Mucosa of gallbladder (tissue), 1 donor: ENCODE results near the gene PSAP. TPM values are rescaled to one million over a fixed set of nuclear protein-coding genes. Genes with fewer than 3 reads are reported as not detected.
A peak's percentile ranks its signal among the peaks of the same experiment; 100 is the strongest.
"Not testable (repeated sequence)": the region's sequence is repeated elsewhere in the genome, so short reads cannot be mapped to it uniquely, and the experiment has no call there.

ENCODE experiments used
- DNase-seq: peaks from one replicate; pipeline ENCODE4 v3.0.0-alpha.2; 2020; ENCODE audit warnings: low spot score
- total RNA-seq: library from RNA; stranded (reverse); gene quantifications from one replicate; pipeline ENCODE4 v1.2.1, GENCODE V29; 2021
- donor health status: DM: no; HTN: no; CAD: no.

The PSAP gene
- total RNA-seq, 1 donor from 2014 or later = 1,332 TPM

DNA sequence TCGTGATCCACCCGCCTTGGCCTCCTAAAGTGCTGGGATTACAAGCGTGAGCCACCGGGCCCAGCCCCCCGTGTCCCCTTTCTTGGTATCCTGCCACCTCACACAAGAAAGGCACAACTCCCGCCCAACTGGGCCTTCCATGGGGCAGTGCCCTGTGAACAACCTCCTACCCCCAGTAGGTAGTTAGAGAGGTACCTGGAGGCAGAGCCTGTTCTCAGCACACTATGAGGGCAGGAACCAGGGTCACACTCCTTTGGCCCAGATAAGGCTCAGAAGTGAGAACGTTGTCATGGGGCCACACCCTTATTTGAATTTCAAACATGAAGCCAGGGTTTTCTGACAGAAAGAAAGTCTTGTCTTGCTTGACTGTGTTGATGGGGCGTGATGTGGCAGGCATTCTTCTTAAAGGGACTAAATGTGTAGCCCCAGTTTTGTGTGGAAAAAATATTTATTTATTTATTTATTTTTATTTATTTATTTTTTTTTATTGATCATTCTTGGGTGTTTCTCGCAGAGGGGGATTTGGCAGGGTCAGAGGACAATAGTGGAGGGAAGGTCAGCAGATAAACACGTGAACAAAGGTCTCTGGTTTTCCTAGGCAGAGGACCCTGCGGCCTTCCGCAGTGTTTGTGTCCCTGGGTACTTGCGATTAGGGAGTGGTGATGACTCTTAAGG lies 23.8 kb upstream of the PSAP start:
- not testable (repeated sequence) for DNase-seq

DNA sequence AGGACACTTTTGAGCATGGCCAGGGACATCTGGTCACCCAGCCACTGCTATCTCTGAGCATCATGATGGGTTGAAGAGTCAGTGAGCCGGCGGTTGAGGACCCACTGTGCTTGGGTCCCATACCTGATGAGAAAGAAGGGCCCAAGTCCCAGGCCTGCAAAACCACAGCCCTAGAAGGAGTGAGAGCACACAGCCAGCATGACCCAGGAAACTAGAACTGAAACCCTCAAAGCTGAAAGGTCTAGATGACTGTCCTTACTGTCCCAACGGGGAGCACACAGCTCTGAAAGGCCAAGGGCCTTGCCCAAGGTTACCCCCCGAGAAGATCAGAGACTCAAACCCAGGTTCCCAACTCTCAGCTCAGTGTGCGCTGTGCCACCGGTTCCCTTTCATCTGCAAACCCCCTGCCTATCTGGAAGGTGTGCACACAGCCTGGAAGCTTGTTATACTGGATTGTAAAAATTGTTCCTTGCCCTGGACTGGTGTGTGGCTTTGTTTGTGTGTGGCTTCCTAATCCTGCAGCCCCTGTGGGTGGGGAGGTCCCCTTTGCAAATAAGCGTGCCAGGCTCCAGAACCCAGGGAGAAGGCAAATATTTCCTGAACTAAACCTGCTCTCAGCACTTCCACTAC lies 22.6 kb upstream of the PSAP start:
- no peak for DNase-seq

DNA sequence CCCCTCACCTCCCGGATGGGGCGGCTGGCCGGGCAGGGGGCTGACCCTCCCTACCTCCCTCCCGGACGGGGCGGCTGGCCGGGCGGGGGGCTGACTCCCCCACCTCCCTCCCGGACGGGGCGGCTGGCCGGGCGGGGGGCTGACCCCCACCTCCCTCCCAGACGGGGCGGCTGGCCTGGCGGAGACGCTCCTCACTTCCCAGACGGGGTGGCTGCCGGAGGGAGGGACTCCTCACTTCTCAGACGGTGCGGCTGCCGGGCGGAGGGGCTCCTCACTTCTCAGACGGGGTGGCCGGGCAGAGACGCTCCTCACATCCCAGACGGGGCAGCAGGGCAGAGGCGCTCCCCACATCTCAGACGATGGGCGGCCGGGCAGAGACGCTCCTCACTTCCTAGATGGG lies 18.6 kb upstream of the PSAP start:
- not testable (repeated sequence) for DNase-seq

DNA sequence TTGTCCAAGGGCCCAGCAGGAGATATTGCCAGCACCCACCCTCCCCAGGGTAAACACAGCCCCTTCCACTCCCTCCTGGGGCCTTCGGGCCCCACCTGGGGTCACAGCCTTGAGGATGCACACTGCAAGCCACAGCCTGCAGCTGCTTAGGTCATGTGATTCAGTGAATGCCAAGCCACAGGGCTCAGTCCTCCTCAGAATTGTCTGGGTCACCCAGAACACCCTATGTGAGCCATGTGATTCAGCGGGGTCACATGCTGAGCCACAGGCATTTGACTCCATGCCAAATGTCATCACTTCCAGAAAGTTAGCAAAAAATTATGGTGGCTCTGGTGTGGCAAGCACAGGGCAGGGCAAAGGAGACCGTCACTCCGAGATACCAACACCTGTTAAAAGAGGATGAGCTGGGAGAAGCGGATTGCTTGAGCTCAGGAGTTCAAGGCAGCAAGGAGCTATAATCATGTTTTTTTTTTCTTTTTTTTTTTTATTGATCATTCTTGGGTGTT lies 17.2 kb upstream of the PSAP start:
- peak; percentile 84 for DNase-seq

DNA sequence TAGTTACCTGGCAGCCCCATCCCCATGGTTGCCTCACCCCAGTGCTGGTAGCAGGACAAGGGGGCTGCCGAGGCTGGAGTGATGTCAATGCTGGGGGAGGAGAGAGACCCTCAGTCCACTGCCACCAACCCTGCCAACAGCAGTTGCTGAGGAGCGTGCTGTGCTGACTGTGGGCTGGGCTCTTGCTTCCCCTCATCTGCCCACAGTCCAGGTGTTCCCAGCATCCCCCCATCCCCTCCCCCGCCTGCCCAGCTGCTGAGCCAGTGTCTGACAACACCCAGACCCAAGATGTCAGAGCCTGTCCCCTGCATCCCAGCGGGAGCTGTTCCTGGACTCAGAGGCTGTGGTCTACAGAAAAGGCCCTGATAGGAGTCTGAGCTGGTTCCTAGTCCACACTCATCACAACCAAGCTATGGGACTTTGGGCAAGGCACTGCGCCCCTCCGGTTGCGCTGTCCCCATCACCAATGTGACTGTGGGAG lies 14.6 kb upstream of the PSAP start:
- DNase-seq = no peak

DNA sequence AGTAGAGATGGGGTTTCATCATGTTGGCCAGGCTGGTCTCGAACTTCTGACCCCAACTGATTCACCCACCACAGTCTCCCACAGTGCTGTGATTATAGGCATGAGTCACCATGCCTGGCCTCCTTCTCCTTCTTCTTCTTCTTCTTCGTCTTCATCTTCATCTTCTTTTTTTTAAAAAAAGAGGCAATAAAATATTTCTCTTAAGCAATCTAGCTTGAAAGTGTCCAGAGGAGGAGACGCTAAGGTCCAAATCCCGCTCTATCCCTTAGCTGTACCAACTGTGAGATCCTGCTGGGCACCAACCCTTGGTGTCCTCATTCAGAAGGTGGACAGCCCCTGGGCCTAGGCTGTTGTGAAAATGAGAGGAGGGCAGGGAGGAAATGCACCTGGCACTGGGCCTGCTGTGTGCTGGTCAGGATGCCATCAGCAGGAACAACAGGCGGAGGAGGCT lies 13.9 kb upstream of the PSAP start:
- DNase-seq = no peak

DNA sequence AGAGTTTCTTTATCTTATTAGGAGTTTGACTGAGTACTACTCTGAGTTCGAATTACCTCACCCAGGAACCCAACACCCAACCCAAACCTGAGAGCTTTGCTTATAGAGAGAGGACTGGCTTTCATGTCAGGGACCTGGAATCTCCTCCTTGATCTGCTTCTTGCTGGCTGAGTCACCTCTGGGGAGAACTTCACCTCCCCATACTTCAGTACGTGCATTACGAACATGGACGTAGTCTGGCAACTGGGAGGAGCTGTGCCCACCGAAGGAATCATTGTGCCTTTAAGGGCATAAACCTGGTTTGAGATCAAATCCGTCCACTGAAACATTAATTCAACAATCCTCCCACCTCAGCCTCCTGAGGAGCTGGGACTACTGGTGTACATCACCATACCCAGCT lies 12.2 kb upstream of the PSAP start:
- no peak for DNase-seq

DNA sequence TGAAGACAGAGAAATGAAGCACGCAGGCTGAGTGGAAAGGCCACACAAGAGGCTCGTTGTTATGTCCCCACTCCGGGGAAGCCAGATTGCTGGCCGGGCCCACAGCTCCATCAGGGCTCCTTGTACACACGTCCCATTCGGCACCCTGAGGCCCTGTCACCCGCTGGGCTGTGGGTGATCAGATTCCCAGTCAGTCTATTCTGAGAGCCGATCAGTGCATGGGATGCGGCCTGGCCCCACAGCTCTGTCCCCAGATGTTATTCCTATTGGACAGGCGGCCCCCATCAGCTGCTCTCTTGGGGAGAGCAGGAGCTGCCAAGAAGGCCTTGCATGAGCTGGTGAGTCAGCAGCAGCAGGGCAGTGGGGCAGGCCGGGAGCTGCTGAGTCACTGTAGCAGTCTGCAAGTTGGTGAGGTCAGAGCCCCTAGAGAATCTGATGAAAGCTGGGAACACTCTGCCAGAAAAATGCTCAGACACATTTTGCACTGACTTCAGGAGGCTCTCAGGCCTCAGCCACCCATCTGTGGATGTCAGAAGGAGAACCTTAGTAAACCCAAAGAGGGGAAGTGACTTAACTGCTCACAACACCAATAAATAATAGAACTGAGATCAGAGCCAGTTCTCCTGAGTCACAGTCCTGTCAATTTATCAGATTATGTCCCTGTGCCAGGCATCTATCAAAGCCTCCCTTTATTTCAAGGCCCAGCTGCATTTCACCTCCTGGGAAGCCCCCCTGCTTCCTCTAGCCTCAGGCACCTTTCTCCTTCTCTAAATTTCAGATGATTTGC lies 9.4 kb upstream of the PSAP start:
- peak; percentile 92 for DNase-seq

DNA sequence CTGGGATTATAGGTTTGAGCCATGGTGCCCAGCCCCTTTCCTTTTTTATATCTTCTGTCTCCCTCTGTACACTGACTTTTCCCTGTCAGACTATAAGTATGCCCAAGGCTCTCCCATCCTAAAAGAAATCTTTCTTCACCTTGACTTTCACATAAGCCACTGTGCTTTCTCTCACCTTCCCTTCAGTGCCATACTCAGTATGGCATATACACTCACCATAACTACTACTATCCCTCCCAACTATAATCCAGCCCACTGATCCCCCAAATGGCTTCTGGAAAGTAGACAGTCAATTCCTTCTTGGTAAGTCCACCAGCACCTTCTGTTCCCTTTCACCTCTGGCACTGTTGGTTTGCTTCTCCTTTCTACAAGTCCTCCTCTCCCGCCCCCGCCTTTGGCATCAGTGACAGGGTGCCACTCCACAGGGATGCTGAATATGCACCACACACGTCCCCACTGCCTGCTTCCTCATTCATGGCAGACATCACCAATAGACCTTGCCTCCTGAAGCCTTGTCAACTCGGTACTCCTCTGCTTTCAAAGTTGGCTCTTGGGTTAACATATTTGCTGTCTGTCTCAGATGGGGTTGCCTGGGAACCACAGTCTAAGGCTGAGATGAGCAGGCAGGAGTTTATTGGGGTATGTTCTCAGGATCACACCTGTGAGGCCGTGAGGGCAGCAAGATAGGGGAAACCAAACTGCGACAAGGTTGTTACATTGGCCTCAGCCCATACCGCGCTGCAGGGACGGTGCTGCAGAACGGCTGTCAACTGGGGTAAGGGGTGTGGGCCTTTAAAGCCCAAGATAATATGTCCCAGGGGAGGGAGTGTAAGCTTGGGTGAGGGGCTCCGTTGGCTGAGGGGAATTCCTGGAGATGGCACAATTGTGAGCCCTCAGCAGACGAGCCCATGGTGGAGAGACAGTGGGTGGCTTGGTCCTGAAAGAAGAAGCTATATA lies 7.2 kb upstream of the PSAP start:
- no peak for DNase-seq

DNA sequence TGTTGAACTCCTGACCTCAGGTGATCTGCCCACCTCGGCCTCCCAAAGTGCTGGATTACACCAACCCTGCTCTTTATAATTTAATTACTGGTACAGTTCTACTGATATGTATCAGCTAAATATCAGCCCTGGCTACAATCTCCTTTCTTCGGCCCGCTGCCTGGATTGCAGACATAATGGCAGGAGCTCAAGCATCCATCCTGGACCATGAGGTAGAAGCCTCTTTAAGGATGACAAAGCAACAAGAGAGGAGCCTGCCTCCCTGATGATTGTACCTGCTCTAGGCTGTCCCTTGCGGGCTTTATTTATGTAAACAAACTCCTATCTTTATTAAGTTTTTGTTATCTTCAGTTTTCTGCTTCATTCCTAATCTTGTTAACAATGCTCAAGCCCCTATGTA lies 5.6 kb upstream of the PSAP start:
- DNase-seq = no peak

DNA sequence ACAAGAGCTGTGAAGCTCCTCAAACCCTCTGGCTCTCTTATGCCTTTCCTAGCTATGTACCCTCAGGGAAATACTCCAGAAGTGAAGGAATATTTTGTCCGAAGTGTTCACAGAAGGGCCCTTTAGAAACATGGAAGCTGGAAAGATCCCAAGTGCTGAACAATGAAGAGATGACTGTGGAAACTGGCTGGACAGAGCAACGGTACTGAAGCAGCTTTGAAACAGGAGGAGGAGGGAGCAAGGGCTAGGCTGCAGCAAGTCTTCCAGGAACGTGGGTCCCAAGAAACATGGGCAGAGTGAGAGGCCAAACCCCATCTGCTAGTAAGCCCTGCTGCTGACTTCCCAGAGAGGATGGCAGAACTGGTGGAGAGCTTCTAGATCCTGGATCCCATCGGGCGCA lies 3.0 kb upstream of the PSAP start:
- DNase-seq = no peak

DNA sequence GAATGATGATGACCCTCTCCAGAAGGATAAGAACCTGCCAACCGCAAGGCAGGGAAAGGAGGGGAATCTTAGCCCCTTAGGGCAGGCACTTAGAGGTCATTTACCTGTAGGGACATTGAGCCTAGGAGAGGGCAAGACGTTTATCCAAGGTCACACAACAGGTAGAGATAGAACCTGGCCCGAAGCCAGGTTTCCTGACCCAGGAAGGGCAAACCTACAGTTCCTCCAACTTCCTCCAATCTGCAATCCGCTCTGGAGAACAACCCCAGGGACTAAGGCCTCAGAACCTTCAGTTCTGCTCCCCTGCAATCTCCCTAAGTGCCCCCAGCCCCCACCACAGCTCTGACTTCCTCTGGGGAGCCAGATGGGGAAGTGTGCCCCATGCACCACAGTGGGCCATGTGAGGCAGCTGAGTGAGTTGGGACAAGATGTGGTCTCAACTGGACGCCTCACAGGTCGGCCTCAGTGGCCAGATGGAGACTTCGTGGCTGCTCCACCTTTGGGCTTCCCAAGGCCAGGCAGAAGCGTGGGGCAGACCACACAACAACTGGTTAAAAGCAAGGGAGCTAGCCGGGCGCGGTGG lies 1.4 kb upstream of the PSAP start:
- DNase-seq = no peak

DNA sequence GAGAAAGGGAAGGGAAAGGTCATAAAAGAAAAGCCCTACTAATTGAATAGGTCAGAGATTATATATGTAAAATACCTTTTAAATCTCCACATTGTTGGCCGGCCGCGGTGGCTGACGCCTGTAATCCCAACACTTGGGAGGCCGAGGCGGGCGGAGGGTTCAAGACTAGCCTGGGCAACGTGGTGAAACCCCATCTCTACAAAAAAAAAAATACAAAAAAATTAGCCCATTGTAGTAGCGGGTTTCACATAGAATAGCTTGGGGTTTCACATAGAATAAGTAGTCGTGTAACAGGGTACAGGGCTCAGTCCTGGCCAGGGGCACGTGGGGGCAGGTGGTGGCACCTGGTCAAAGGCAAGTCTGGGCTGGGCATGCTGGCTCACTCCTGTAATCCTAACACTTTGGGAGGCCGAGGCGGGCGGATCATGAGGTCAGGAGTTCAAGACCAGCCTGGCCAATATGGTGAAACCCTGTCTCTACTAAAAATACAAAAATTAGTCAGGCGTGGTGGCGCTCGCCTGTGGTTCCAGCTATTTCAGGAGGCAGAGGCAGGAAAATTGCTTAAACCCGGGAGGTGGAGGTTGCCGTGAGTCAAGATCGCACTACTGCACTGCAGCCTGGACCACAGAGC lies 529 bp upstream of the PSAP start:
- DNase-seq = not testable (repeated sequence)

DNA sequence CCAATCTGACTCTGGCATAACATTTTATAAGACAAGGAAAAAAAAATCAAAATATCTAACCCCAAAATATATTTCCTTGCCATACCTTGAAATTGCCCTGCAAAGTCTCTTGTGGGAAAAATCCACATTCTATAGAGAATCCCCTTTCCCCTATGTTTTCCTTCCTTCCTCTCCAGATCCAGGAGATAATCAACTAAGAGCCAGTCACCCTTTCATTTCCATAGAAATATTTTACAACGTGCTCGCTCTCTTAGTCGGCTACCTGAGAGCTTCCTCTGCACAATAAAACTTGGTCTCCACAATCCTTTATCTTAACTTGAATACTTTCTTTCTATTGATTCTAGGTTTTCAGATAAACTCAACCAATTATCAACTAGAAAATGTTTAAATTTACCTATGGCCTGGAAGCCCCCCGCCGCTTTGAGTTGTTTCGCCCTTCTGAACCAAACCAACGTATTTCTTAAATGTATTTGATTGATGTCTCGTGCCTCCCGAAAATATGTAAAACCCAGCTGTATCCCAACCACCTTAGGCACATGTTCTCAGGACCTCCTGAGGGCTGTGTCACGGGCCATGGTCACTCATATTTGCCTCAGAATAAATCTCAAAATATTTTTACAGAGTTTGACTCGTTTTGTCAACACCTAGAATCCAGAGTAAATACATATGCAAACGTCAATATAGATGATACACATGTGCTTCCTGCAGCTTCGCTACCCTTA lies 869 bp downstream of the PSAP start:
- DNase-seq = no peak

DNA sequence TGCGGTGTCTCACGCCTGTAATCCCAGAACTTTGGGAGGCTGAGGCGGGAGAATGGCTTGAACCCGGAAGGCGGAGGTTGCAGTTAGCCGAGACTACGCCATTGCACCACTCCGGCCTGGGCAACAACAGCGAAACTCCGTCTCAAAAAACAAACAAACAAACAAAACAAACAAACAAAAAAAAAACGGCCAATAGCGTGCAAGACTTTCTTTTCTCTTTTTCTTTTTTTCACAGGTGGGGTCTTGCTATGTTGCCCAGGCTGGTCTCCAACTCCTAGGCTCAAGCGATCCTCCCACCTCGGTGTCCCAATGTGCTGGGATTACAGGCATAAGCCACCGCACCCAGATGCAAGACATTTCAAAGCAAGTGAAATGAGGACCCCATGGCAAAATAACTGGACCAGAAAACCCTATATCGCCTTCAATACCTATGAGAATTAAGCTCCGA lies 1.6 kb downstream of the PSAP start:
- DNase-seq = no peak

DNA sequence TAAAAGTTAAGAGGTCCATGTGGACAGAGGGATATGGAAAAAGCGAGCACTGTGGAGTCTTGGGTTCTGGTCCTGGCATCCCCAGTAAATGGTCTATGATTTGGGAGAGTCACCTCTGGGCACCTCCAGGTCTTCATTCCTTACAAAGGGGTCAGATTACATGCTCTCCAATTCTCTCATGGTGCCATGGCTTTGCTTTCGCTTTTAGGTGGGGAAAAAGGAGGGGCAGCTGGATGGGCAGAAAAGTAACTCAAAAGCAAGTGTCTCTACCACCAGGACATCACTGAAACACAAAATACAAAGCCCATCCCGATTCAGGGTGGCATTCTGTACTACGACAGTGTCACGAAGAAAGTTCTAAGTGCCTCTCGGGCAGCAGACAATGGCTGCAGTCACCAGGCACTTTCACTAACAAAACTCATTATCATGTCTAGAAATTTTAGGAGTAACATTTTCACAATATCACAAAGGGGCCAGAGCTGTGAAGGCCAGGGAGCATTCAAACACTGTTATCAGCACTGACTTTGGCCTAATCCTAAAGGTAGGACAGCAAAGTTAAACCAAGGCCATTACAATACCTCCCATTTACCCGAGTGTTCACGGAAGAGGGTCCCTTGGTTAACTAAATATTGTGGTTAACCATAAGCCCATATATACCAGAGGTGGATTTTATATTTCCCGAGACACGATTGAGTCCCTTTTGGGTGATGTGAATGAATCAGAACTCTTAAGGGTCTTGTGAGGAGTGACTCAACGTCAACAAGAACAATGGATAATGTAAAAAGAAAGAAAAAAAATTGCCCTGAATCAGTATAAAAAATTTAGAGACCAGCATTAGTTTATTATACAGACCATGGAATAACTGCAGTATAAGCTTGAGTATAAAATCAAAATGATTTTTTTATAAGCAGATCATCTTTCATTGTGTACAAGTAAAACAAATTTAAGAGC lies 2.5 kb downstream of the PSAP start:
- no peak for DNase-seq

DNA sequence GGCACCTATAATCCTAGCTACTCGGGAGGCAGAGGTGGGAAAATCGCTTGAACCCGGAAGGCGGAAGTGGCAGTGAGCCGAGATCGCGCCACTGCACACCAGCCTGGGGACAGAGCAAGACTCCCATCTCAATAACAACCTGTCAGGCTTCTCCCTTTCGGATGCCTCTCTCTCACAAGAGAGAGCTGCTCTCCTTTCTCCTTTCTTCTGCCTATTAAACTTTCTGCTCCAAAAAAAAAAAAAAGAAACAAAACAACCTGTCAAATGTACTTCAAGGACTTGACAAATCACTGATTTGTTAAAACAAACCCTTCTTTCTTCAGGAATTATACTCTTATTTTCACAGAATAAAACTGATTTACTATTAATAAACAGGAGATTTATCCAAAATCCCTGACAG lies 3.6 kb downstream of the PSAP start:
- DNase-seq = no peak

DNA sequence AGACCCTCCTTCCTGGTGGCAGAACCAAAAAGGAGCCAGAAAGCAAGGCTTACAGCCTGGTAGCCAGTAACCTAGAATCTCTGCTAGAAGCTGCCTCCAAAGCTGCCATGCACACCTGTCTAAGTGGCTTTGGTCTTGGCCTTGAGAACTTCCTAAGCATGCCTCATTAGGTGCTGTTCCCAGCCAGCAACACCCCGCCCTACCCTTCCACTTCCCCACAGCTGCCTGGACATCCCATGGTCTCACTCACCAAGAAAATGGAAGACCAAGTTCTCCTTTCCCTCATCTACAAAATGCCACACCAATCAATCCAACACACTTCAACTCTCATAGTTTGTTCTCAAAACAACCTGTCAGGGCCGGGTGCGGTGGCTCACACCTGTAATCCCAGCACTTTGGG lies 4.2 kb downstream of the PSAP start:
- DNase-seq = no peak
